HG03139 (cell line): ENCODE data around the gene KCTD4.

Source experiments
- ATAC-seq: cut with Tn5 transposase; IDR thresholded peaks from one replicate; pipeline ENCODE4 v1.9.1; 2021; ENCODE audit not compliant: unreplicated experiment

KCTD4 gene

GRCh38 chr13:45179428-45179827 is 21.4 kb downstream of the KCTD4 start:
- ATAC-seq, result no peak

GRCh38 chr13:45178349-45179162 is 22.3 kb downstream of the KCTD4 start:
- ATAC-seq, result no peak

GRCh38 chr13:45174478-45174877 is 26.4 kb downstream of the KCTD4 start:
- ATAC-seq, result no peak

GRCh38 chr13:45168555-45168930 is 32.3 kb downstream of the KCTD4 start:
- ATAC-seq, result no peak

- ATAC-seq, result no peak
Observed at GRCh38 chr13:45167611-45168554, 33.0 kb downstream of the KCTD4 start.

- no peak for ATAC-seq
Observed at GRCh38 chr13:45166858-45167257, 34.0 kb downstream of the KCTD4 start.

GRCh38 chr13:45162821-45163220 is 38.0 kb downstream of the KCTD4 start:
- no peak for ATAC-seq

- no peak for ATAC-seq
Observed at GRCh38 chr13:45162194-45162593, 38.7 kb downstream of the KCTD4 start.

- ATAC-seq, result no peak
Observed at GRCh38 chr13:45156565-45157361, 44.1 kb downstream of the KCTD4 start.

GRCh38 chr13:45149964-45150363 is 50.9 kb downstream of the KCTD4 start:
- no peak for ATAC-seq

GRCh38 chr13:45143346-45143751 is 57.5 kb downstream of the KCTD4 start:
- no peak for ATAC-seq
